ENCODE measurements around the gene MOV10L1. TPM values are rescaled to one million over a fixed set of nuclear protein-coding genes. Genes with fewer than 3 reads are reported as not detected.
A peak's percentile ranks its signal among the peaks of the same experiment; 100 is the strongest.

The MOV10L1 gene
- total RNA-seq (10 to 100 TPM in 1 of 2 donors, under 1 TPM in 1; 0.34 to 11.9 TPM), polyA plus RNA-seq (under 1 TPM; 0.27 to 0.53 TPM)
- long read RNA-seq, donor 1, partial matches to known transcripts = 161 of 190 reads
- long read RNA-seq, donor 1, other reads (novel, unspliced or antisense) = 29 of 190 reads
- long read RNA-seq, donor 2, partial matches to known transcripts = 26 of 26 reads
- long read RNA-seq, donor 2, other reads (novel, unspliced or antisense) = 0 of 26 reads
- long read RNA-seq, donor 3 = 0 reads
- long read RNA-seq, donor 4 = 0 reads
- long read RNA-seq, donor 5 = 0 reads

GRCh38 chr22:50089682-50090411, at the start of gene MOV10L1:
TSS of gene MOV10L1 (plus strand) at chr22:50090006. CDS start at chr22:50090089, 83 bp downstream.
- H3K27me3 ChIP-seq (ENCODE audit: control insufficient read depth in 3 of 3, insufficient read depth in 3 of 3, low read length in 2 of 3) = no peaks in the 10 kb centered on the region
- WGBS, 2 donors = 48 to 55% methylated on average over 70 to 83 of the region's 83 CpGs
- H3K27ac ChIP-seq (ENCODE audit: low read depth in 1 of 2, low read length in 1 of 2) = no peak within 1 kb of the TSS
- no peaks in the 10 kb centered on the region for H3K36me3 ChIP-seq (ENCODE audit: control insufficient read depth in 4 of 4, insufficient read depth in 4 of 4, low read length in 4 of 4)
- no peak for ATAC-seq (ENCODE audit: insufficient read depth, low FRiP score)
- H3K9ac ChIP-seq (ENCODE audit: insufficient read depth in 1 of 2, low read length in 2 of 2) = no peak within 1 kb of the TSS
- H3K9me3 ChIP-seq (ENCODE audit: control insufficient read depth in 4 of 4, insufficient read depth in 3 of 4, low read length in 3 of 4) = peaks cover 0 to 11% (median 0%) of the 10 kb centered on the region in 4 donors
- TF ChIP-seq, protein P1, sequence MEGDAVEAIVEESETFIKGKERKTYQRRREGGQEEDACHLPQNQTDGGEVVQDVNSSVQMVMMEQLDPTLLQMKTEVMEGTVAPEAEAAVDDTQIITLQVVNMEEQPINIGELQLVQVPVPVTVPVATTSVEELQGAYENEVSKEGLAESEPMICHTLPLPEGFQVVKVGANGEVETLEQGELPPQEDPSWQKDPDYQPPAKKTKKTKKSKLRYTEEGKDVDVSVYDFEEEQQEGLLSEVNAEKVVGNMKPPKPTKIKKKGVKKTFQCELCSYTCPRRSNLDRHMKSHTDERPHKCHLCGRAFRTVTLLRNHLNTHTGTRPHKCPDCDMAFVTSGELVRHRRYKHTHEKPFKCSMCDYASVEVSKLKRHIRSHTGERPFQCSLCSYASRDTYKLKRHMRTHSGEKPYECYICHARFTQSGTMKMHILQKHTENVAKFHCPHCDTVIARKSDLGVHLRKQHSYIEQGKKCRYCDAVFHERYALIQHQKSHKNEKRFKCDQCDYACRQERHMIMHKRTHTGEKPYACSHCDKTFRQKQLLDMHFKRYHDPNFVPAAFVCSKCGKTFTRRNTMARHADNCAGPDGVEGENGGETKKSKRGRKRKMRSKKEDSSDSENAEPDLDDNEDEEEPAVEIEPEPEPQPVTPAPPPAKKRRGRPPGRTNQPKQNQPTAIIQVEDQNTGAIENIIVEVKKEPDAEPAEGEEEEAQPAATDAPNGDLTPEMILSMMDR (IDR thresholded peaks at IDR 0.05; ENCODE audit: control extremely low read depth, extremely low read depth) = no peak
- H3K4me1 ChIP-seq (ENCODE audit: control insufficient read depth in 5 of 5, insufficient read depth in 5 of 5, low read length in 5 of 5) = peaks cover 0 to 3% (median 0%) of the 10 kb centered on the region in 5 donors
- no peak within 1 kb of the TSS for H3K4me3 ChIP-seq
- peak in 1 of 3 donors; percentile 51 for DNase-seq

DNA sequence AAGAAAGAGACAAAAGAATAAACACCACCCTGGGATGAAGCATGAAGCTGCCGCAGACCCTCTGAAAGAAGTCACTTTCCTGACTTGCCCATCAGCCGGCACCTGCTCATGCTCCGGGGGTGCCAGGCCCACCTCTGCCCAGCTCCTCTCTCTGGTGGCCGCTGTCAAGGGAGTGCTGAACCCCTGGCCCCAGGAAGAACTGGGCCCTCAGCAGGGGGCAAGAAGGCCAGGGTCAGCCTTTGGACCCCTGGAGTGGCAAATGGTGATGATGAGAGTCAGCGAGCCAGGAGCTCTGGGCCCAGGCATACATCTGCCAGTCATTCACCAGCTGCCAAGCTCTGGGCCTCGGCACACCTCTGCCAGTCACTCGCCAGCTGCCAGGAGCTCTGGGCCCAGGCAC, 49.1 kb upstream of the MOV10L1 start:
- Histone ChIP-seq H3K4me1 (ENCODE audit: control insufficient read depth in 5 of 5, insufficient read depth in 5 of 5, low read length in 5 of 5) (no peaks in the 10 kb centered on the region), H3K9ac (ENCODE audit: insufficient read depth in 1 of 2, low read length in 2 of 2) (no peak overlapping the region), H3K27me3 (ENCODE audit: control insufficient read depth in 3 of 3, insufficient read depth in 3 of 3, low read length in 2 of 3) (peaks cover 0 to 8% (median 7%) of the 10 kb centered on the region in 3 donors), H3K27ac (ENCODE audit: low read depth in 1 of 2, low read length in 1 of 2) (no peak overlapping the region), H3K36me3 (ENCODE audit: control insufficient read depth in 4 of 4, insufficient read depth in 4 of 4, low read length in 4 of 4) (no peaks in the 10 kb centered on the region), H3K4me3 (no peak overlapping the region), H3K9me3 (ENCODE audit: control insufficient read depth in 4 of 4, insufficient read depth in 3 of 4, low read length in 3 of 4) (peaks cover 0 to 8% (median 1%) of the 10 kb centered on the region in 4 donors)
- WGBS, 2 donors = 88 to 95% methylated on average over 7 of the region's 7 CpGs
- TF ChIP-seq, protein P1 (IDR thresholded peaks at IDR 0.05; ENCODE audit: control extremely low read depth, extremely low read depth) = no peak
- DNase-seq (no peak), ATAC-seq (ENCODE audit: insufficient read depth, low FRiP score) (no peak)

DNA sequence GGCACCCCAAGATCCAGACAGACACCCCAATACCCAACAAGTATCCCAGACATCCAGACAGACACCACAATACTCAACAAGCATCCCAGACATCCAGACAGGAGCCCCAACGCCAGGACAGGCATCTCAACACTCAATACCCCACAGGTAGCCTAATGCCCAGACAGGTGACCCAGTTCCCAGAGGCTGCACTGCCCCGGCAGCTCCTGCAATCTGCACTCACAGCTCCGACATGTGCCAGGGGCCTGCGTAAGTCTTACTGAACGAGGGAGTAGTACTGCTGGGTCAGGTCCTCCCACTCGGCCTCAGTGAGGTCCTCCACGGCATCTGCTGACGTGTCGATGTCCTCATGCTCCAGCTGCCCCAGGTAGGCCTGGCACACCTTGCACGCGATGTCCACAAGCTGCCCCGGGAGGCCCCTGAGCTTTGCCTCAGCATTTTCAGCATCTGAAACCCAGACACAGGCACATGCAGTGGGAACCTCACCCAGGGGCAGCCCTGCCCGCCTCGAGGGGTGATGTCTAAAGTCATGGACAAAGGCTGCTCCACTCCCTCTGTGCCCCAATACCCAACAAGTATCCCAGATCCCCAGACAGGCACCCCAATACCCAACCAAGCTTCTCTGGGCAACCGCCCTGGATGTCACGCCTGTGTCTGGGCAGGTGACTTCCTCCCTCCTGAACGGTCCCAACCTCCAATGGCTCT, 48.3 kb upstream of the MOV10L1 start:
- H3K4me3 ChIP-seq = no peak overlapping the region
- 83 to 84% methylated on average over 17 of the region's 17 CpGs for WGBS, 2 donors
- TF ChIP-seq, protein P1 (IDR thresholded peaks at IDR 0.05; ENCODE audit: control extremely low read depth, extremely low read depth) = no peak
- H3K27ac ChIP-seq (ENCODE audit: low read depth in 1 of 2, low read length in 1 of 2) = no peak overlapping the region
- DNase-seq (no peak), ATAC-seq (ENCODE audit: insufficient read depth, low FRiP score) (no peak)
- no peak overlapping the region for H3K9ac ChIP-seq (ENCODE audit: insufficient read depth in 1 of 2, low read length in 2 of 2)
- H3K4me1 ChIP-seq (ENCODE audit: control insufficient read depth in 5 of 5, insufficient read depth in 5 of 5, low read length in 5 of 5) = no peaks in the 10 kb centered on the region
- H3K27me3 ChIP-seq (ENCODE audit: control insufficient read depth in 3 of 3, insufficient read depth in 3 of 3, low read length in 2 of 3) = peaks cover 6 to 8% (median 7%) of the 10 kb centered on the region in 3 donors
- H3K9me3 ChIP-seq (ENCODE audit: control insufficient read depth in 4 of 4, insufficient read depth in 3 of 4, low read length in 3 of 4) = peaks cover 0 to 8% (median 1%) of the 10 kb centered on the region in 4 donors
- H3K36me3 ChIP-seq (ENCODE audit: control insufficient read depth in 4 of 4, insufficient read depth in 4 of 4, low read length in 4 of 4) = no peaks in the 10 kb centered on the region
